AG10803 (cell line): ENCODE measurements around the gene TREM1.
A peak's percentile ranks its signal among the peaks of the same experiment; 100 is the strongest.
"Not testable (repeated sequence)": the region's sequence is repeated elsewhere in the genome, so short reads cannot be mapped to it uniquely, and the experiment has no call there.

Source experiments
- DNase-seq: peaks from one replicate; pipeline ENCODE4 v3.0.0; 2010; ENCODE audit warnings: low read depth
- H3K4me3 ChIP-seq: 2 replicates; pipeline ENCODE4 v1.5.1; 2011; ENCODE audit warnings: mild to moderate bottlenecking, low read length, control low read depth
- TF ChIP-seq, protein P1 (sequence below): conservative IDR thresholded peaks from 2 replicates; pipeline ENCODE4 v1.5.1; 2011; ENCODE audit warnings: mild to moderate bottlenecking, low read length, control low read depth, inconsistent platforms

TREM1 gene

DNA sequence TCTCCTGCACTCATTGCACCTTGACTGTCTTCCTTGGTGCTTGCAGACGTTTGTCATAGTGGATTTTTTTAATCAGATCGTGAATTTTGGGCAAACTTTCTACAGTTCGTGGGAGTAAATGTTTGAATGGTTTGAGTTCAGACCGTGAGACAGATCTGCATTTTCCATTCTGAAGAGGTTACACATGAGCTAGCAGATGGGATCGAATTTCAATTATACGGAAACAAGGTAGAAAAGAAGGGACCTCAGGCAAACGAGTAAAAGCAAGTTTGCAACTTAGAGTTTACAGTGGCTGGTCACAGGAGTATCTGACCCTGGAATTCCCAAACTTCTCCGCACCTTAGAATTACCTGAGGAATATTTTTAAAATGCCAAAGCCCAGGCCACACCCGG, 31.8 kb upstream of the TREM1 start:
- DNase-seq: no peak
- TF ChIP-seq, protein P1, sequence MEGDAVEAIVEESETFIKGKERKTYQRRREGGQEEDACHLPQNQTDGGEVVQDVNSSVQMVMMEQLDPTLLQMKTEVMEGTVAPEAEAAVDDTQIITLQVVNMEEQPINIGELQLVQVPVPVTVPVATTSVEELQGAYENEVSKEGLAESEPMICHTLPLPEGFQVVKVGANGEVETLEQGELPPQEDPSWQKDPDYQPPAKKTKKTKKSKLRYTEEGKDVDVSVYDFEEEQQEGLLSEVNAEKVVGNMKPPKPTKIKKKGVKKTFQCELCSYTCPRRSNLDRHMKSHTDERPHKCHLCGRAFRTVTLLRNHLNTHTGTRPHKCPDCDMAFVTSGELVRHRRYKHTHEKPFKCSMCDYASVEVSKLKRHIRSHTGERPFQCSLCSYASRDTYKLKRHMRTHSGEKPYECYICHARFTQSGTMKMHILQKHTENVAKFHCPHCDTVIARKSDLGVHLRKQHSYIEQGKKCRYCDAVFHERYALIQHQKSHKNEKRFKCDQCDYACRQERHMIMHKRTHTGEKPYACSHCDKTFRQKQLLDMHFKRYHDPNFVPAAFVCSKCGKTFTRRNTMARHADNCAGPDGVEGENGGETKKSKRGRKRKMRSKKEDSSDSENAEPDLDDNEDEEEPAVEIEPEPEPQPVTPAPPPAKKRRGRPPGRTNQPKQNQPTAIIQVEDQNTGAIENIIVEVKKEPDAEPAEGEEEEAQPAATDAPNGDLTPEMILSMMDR: no peak
- H3K4me3 ChIP-seq: no peak overlapping the region

DNA sequence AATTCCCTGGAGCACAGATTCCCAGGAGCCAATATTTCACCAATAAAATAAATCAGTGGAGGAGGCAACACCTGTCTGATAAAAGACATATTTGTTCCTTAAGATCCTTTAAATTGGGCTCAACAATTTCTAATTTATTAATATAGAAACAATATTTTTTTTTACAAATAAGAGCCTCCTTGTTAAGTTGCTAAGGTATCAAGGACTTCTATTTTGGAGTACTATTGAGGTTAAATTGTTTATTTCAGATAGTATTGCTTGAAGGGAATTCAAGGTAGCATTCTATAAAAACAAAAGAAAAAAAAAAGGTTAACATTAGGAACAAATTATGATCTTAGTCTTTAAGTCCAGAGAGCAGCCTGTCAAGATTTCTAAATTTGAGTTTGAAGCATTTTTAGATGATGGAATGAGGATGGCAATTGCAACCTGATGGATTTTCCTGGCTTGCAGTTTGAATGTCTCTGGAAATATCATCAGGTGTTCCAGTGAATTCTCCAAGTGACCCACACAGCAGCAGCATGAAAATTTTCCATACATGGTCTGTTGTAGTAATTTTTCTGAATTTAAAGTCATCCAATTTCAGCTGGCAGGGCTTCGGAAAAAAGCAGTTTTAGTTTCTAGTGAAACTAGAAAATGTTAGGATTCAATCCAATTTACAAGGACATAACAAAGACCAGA, 29.6 kb upstream of the TREM1 start:
- TF ChIP-seq, protein P1: no peak
- DNase-seq: no peak
- H3K4me3 ChIP-seq: no peak overlapping the region

DNA sequence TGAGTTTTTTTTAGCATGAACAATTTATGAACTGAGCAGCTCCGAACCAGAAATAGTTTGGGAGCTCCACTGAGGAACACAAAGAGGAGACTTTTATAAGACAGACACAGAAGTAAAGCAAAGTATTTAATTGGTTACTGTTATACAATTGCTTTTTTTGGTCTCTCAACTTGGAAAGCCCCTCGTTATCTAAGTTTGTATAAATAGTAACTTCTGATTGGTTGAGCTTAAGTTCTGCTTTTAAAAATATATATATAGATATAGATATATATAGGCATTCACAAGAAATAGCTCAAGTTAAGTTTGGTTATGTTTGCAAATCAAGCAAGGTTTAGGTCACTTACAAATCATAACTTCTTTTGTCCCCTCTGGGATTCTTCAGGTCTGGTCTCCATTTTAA, 28.7 kb upstream of the TREM1 start:
- TF ChIP-seq, protein P1: no peak
- DNase-seq: no peak
- H3K4me3 ChIP-seq: no peak overlapping the region

DNA sequence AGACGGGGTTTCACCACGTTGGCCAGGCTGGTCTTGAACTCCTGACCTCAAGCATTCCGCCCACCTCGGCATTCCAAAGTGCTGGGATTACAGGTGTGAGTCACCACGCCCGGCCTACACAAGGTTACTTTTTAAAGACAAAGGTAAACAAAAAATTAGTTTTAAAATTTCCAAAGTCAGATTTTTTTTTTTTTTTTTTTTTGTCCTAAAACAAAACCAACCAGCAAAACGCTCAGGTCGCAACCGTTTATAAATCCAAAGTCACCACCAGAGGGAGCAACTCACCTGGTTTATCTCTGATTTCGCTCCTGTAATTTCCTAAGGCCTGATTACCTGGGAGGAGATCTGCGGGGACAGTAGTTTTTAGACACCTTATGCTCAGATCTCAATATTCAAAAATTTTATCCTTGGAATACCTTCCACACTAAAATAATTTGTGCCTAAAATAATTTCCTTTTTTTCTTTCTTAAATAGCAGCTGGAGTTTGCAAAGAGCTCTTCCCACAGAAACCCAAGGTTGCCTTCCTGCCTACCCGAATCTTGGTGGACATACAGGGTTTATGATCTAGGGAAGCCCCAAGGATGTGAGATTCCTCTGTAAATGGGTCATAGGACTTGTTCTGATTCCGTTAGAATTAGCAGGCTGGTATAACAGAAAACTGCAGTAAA, 19.8 kb upstream of the TREM1 start:
- H3K4me3 ChIP-seq: no peak overlapping the region
- peak; percentile 29 for DNase-seq
- TF ChIP-seq, protein P1: peak; percentile 68

DNA sequence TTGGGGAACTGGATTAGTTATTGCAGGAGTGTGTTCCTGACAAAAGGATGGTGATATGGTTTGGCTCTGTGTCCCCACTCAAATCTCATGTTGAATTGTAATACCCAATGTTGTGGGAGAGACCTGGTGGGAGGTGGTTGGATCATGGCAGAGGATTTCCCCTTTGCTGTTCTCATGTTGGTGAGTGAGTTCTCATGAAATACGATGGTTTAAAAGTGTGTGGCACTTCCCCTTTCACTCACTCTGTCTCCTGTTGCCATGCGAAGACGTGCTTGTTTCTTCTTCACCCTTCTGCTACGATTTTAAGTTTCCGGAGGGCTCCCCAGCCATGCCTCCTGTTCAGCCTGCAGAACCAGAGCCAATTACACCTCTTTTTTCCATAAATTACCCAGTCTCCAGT, 16.2 kb upstream of the TREM1 start:
- TF ChIP-seq, protein P1: no peak
- no peak overlapping the region for H3K4me3 ChIP-seq
- no peak for DNase-seq

DNA sequence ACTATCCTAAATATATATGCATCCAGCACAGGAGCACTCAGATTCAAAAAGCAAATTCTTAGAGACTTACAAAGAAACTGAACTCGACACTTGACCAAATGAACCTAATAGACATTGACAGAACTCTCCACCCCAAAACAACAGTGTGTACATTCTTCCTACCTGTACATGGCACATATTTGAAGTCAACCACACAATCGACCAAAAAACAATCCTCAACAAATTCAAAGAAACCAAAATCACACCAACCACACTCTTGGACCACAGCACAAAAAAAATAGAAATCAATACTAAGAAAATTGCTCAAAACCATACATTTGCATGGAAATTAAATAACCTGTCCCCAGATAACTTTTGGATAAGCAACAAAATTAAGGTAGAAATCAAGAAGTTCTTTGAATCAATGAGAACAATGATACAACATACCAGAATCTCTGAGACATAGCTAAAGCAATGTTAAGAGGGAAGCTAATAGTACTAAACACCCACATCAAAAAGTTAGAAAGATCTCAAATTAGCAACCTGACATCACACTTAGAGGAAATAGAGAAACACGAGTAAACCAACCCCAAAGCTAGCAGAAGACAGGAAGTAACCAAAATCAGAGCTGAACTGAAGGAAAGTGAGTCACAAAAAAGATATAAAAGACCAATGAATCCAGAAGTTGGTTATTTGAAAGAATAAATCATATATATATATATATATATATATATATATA, 12.5 kb upstream of the TREM1 start:
- DNase-seq: no peak
- TF ChIP-seq, protein P1: no peak
- no peak overlapping the region for H3K4me3 ChIP-seq

DNA sequence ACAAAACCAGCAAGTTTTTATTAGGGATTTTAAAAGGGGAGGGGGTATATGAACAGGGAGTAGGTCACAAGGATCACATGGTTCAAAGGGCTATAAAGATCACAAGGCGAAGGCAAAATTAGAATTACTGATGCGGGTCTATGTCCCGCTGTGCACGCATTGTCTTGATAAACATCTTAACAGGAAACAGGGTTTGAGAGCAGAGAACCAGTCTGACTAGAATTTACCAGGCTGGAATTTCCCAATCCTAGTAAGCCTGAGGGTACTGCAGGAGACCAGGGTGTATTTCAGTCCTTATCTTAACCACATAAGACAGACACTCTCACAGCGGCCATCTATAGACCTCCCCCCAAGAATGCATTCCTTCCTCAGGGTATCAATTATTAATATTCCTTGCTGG, 10.8 kb upstream of the TREM1 start:
- DNase-seq, H3K4me3 ChIP-seq: not testable (repeated sequence)
